Germinal center (tissue), 1 donor: Measurements from ENCODE around the gene TF.
"Not testable (repeated sequence)": the region's sequence is repeated elsewhere in the genome, so short reads cannot be mapped to it uniquely, and the experiment has no call there.

Experiments
- DNase-seq: peaks from one replicate; pipeline ENCODE4 v3.0.0; 2012; ENCODE audit warnings: mixed read lengths, low spot score

The TF gene

GRCh38 chr3:133745981-133746711, at the start of gene TF:
Gene TF, plus strand, starts transcription at chr3:133746393. Its CDS starts 48 bp downstream, at chr3:133746441.
- DNase-seq: no peak

GRCh38 chr3:133697960-133698359, 48.2 kb upstream of the TF start:
- no peak for DNase-seq

- no peak for DNase-seq
These were observed 46.7 kb upstream of the TF start for GRCh38 chr3:133699467-133699866.

- DNase-seq: no peak
These were observed 46.3 kb upstream of the TF start for GRCh38 chr3:133699903-133700302.

GRCh38 chr3:133700351-133700750, 45.8 kb upstream of the TF start:
- no peak for DNase-seq

- no peak for DNase-seq
These were observed 44.5 kb upstream of the TF start for GRCh38 chr3:133701435-133702358.

- DNase-seq: no peak
These were observed 42.3 kb upstream of the TF start for GRCh38 chr3:133703915-133704314.

GRCh38 chr3:133706033-133706432, 40.2 kb upstream of the TF start:
- no peak for DNase-seq

- no peak for DNase-seq
These were observed 36.9 kb upstream of the TF start for GRCh38 chr3:133709139-133709750.

- DNase-seq: no peak
These were observed 35.2 kb upstream of the TF start for GRCh38 chr3:133711013-133711412.

- no peak for DNase-seq
These were observed 34.2 kb upstream of the TF start for GRCh38 chr3:133712017-133712416.

GRCh38 chr3:133713347-133713746, 32.8 kb upstream of the TF start:
- DNase-seq: no peak

GRCh38 chr3:133717424-133717823, 28.8 kb upstream of the TF start:
- DNase-seq: no peak

- DNase-seq: no peak
These were observed 23.3 kb upstream of the TF start for GRCh38 chr3:133722935-133723334.

GRCh38 chr3:133730993-133731392, 15.2 kb upstream of the TF start:
- DNase-seq: no peak

- DNase-seq: not testable (repeated sequence)
These were observed 14.0 kb upstream of the TF start for GRCh38 chr3:133732231-133732630.

GRCh38 chr3:133733226-133733625, 13.0 kb upstream of the TF start:
- DNase-seq: no peak

GRCh38 chr3:133734305-133734704, 11.9 kb upstream of the TF start:
- DNase-seq: no peak

- no peak for DNase-seq
These were observed 3.7 kb upstream of the TF start for GRCh38 chr3:133742351-133743091.

- no peak for DNase-seq
These were observed 2.0 kb upstream of the TF start for GRCh38 chr3:133744241-133744640.

- DNase-seq: no peak
These were observed 1.1 kb upstream of the TF start for GRCh38 chr3:133745108-133745507.

GRCh38 chr3:133746712-133747066, 496 bp downstream of the TF start:
- no peak for DNase-seq
